Testis (tissue), 5 donors: Measurements from ENCODE around the gene TGFB1I1. TPM values are rescaled to one million over a fixed set of nuclear protein-coding genes. Genes with fewer than 3 reads are reported as not detected.

Experiments used
- DNase-seq: peaks from one replicate; pipeline ENCODE4 v3.0.0-alpha.2; 2019
- H3K27ac ChIP-seq, 2 donors: fragments of 200-600 bp; sonication (generic); one replicate each; pipeline ENCODE4 v1.5.1; 2019
- H3K27me3 ChIP-seq: fragments of 200-600 bp; sonication (generic); one replicate; pipeline ENCODE4 v1.5.1; 2019
- H3K36me3 ChIP-seq: fragments of 200-600 bp; sonication (generic); one replicate; pipeline ENCODE4 v1.5.1; 2017; ENCODE audit warnings: low read depth; ENCODE audit errors: missing control alignments
- H3K4me1 ChIP-seq: fragments of 200-600 bp; sonication (generic); one replicate; pipeline ENCODE4 v1.5.1; 2019
- H3K4me3 ChIP-seq, 2 donors: fragments of 200-600 bp; sonication (generic); one replicate each; pipeline ENCODE4 v1.5.1; 2017 to 2019
- H3K9me3 ChIP-seq: fragments of 200-600 bp; sonication (generic); one replicate; pipeline ENCODE4 v1.5.1; 2017
- POLR2A ChIP-seq: fragments of 450-650 bp; IDR thresholded peaks from one replicate; pipeline ENCODE4 v1.6.1; 2017; ENCODE audit warnings: antibody characterized with exemption, mild to moderate bottlenecking, moderate library complexity
- WGBS, 2 donors: methylation state at CpG; one replicate each; pipeline ENCODE4 v1.1.5; 2018; 5-methylcytosine and 5-hydroxymethylcytosine counted together
- intact Hi-C: fragments of 100-400 bp; cut with DNase I; formaldehyde crosslinking; loops from one replicate; pipeline ENCODE4 v1.15.1; 2023; ENCODE audit warnings: low total_unique reads
- long read RNA-seq, 2 donors: transcript quantifications; one replicate each; lab custom pipeline, GENCODE V29; 2026
- polyA plus RNA-seq: library from polyadenylated mRNA; stranded (reverse); fragments of 350-450 nt; fragmentation: Illumina TruSeq; extraction: RNeasy Lipid Tissue Mini Kit (QIAGEN cat#74804); gene quantifications from one replicate; pipeline ENCODE4 v1.2.3, GENCODE V29; 2014; ENCODE audit warnings: low read depth, low replicate concordance; ENCODE audit not compliant: insufficient read depth
- total RNA-seq, 2 donors: library from RNA; depleted of rRNA; stranded (reverse); fragments of >200 nt; gene quantifications; one replicate each; pipeline ENCODE4 v1.2.3, GENCODE V29; 2016
- TF ChIP-seq, protein P1 (sequence below), 3 experiments: fragments of 450-650 bp in 2 of 3; fragments of 200-600 bp in 1 of 3; sonication (generic) in 1 of 3; IDR thresholded peaks; one replicate each; pipeline ENCODE4 v1.5.1; 2016 to 2019; ENCODE audit warnings: antibody characterized with exemption in 3 of 3, mild to moderate bottlenecking in 2 of 3, moderate library complexity in 1 of 3

The TGFB1I1 gene
- 10 to 100 TPM; 13.6 to 28.4 TPM for total RNA-seq
- polyA plus RNA-seq = 31.7 TPM
- long read RNA-seq, donor 1, transcript TGFB1I1-203 (11 exons, 1,898 nt) = major isoform, 11 of 18 reads
- long read RNA-seq, donor 1, partial matches to known transcripts = 5 of 18 reads
- long read RNA-seq, donor 1, other reads (novel, unspliced or antisense) = 0 of 18 reads
- long read RNA-seq, donor 2, transcript TGFB1I1-203 (11 exons, 1,898 nt) = major isoform, 6 of 8 reads
- long read RNA-seq, donor 2, partial matches to known transcripts = 0 of 8 reads
- long read RNA-seq, donor 2, other reads (novel, unspliced or antisense) = 0 of 8 reads

DNA sequence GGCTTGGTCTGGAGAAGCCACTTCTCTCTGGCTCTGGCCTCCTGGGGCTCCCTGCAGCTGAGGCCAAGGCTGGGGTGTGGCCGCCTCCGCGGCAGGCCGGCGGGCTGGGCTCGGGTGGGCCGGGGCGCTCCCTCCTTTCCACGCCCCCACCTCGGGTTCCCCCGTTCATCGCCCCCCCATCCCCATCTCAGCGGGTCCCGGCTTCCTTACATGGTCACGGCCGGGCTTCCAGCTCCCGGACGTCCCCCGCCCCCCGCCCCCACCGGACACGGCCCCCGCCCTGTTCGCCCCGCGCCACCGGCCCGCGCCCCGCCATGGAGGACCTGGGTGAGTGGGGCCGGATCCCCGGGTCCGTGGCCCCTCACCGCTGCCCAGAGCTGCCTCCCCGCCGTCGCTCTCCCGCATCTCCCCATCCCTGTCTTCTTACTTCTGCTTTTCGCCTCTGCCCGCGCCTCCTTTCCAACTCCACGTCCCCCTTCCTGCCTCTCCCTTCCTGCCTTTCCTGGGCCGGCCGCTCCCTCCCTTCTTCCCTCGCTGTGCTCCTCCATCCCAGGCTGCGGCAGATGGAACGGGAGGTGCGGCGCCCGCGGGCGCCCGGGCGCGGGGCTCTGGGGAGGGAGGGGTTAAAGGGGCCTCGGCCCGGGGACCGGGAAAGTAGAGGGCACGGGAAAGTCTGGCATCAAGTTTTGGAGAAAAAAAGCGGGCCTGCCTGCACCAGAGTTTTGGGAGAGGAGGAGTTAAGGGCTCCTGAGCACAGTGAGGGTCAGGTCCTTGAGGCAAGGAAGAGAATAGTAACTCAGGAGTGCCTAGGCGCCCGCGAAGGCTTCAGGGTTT lies at the start of gene TGFB1I1:
Gene TGFB1I1 (plus strand): TSS at position 278 of the 834 bp plus-strand sequence. CDS start 37 bp downstream, at position 315.
- intact Hi-C loops = no loop called here
- H3K36me3 ChIP-seq = no peaks in the 10 kb centered on the region
- H3K27me3 ChIP-seq = no peaks in the 10 kb centered on the region
- peak within 1 kb of the TSS; percentile 90 to 95 for H3K27ac ChIP-seq
- H3K4me1 ChIP-seq = peaks cover 21% of the 10 kb centered on the region
- no peaks in the 10 kb centered on the region for H3K9me3 ChIP-seq
- WGBS, 2 donors = 0 to 1% methylated on average over 34 to 56 of the region's 63 CpGs
- DNase-seq = peak; percentile 49
- no peak for TF ChIP-seq POLR2A
- TF ChIP-seq, protein P1, sequence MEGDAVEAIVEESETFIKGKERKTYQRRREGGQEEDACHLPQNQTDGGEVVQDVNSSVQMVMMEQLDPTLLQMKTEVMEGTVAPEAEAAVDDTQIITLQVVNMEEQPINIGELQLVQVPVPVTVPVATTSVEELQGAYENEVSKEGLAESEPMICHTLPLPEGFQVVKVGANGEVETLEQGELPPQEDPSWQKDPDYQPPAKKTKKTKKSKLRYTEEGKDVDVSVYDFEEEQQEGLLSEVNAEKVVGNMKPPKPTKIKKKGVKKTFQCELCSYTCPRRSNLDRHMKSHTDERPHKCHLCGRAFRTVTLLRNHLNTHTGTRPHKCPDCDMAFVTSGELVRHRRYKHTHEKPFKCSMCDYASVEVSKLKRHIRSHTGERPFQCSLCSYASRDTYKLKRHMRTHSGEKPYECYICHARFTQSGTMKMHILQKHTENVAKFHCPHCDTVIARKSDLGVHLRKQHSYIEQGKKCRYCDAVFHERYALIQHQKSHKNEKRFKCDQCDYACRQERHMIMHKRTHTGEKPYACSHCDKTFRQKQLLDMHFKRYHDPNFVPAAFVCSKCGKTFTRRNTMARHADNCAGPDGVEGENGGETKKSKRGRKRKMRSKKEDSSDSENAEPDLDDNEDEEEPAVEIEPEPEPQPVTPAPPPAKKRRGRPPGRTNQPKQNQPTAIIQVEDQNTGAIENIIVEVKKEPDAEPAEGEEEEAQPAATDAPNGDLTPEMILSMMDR (IDR thresholded peaks at IDR 0.05) = no peak
- H3K4me3 ChIP-seq = peak within 1 kb of the TSS; percentile 60 to 77

DNA sequence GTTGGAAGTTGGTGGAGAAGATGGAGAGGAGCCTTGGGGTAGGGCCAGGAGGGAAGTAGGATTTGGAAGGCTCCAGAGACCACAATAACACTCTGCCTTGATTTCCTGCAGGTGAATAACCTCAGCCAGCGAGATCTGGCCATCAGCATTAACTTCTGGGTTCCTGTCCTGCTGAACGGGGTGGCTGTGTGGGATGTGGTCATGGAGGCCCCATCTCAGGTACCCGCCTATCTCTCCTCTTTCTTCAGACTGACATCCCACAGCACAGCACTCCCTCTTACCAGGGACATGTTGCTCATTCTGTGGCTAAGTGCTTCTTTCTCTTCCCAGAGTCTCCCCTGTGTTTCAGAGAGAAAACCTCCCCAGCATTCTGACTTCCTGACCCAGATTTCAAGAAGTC lies 48.7 kb upstream of the TGFB1I1 start:
- 68 to 86% methylated on average over 3 of the region's 3 CpGs for WGBS, 2 donors
- H3K36me3 ChIP-seq = no peaks in the 10 kb centered on the region
- peaks cover 5% of the 10 kb centered on the region for H3K4me1 ChIP-seq
- no peak for DNase-seq
- no peak overlapping the region for H3K4me3 ChIP-seq
- intact Hi-C loops = no loop called here
- no peaks in the 10 kb centered on the region for H3K27me3 ChIP-seq
- no peak overlapping the region for H3K27ac ChIP-seq
- no peak for TF ChIP-seq POLR2A
- TF ChIP-seq, protein P1 (IDR thresholded peaks at IDR 0.05) = no peak
- no peaks in the 10 kb centered on the region for H3K9me3 ChIP-seq

DNA sequence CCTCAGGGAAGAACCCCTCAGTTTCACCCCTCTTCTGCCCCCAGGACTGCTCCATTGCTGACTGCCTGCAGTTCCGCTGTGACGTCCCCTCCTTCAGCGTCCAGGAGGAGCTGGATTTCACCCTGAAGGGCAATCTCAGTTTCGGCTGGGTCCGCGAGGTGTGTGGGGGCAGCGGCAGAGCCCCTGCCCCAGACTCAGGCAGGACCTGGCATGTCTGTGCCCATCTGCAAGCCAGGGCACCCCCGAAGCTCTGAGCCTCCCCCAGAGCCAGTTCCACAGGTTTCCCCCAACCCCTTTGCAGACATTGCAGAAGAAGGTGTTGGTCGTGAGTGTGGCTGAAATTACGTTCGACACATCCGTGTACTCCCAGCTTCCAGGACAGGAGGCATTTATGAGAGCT lies 48.2 kb upstream of the TGFB1I1 start:
- TF ChIP-seq POLR2A = no peak
- TF ChIP-seq, protein P1 (IDR thresholded peaks at IDR 0.05) = no peak
- no peak overlapping the region for H3K27ac ChIP-seq

DNA sequence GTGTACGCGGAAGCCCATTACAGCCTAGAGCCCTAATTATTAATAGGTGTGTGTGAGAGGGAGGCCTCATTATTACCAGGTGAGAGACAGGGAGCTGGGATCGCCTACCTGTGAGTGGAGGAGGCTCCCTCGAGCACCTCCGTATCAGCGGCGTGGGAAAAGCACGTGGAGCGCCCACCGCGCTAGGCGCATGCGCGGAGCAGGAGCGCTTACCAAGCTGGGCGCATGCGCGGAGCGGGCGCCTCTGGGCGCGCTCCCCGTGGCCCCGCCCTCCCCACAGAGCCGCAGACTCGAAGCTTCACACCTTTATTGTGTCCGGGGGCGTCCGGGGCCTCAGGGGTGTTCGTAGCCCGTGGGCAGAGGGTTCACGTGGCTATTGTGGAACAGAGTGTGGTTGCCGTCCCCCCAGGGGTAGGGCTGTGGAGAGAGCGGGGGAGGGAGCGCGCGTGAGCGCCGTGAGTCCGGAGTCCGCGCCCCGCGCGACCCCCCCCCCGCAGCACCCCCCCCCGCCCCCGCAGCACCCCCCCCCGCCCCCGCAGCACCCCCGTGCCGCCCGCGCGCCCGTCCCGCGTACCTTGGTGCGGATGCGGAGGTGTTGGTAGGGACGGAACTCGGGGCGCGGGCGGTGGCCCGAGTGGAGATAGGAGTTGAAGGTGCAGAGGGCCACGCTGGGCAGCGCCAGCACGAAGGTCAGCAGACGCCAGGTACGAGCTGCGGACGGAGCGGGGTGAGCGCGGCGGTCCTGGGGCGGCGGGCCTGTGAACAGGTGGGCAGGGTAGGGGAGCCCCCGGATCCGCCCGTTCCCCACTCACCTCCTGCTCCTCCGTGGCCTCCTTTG lies 44.3 kb upstream of the TGFB1I1 start:
- peak; percentile 79 for DNase-seq
- intact Hi-C loops = no loop called here
- TF ChIP-seq, protein P1 (IDR thresholded peaks at IDR 0.05) = no peak
- TF ChIP-seq POLR2A = no peak
- Histone ChIP-seq H3K4me3 (peak overlapping the region; percentile 48 to 55), H3K9me3 (no peaks in the 10 kb centered on the region), H3K4me1 (peaks cover 21% of the 10 kb centered on the region), H3K27ac (peak overlapping the region; percentile 53 to 75), H3K36me3 (no peaks in the 10 kb centered on the region), H3K27me3 (no peaks in the 10 kb centered on the region)
- WGBS, 2 donors = 24 to 28% methylated on average over 48 to 51 of the region's 83 CpGs

More for the DNA sequence above, 48.2 kb upstream of the TGFB1I1 start:
- H3K4me1 ChIP-seq = peaks cover 5% of the 10 kb centered on the region
- H3K4me3 ChIP-seq = no peak overlapping the region
- no peaks in the 10 kb centered on the region for H3K27me3 ChIP-seq
- DNase-seq = no peak
- H3K9me3 ChIP-seq = no peaks in the 10 kb centered on the region
- intact Hi-C loops = no loop called here
- H3K36me3 ChIP-seq = no peaks in the 10 kb centered on the region
- WGBS, 2 donors = 73 to 84% methylated on average over 12 of the region's 12 CpGs
